ENCODE data around the gene ACP3.
"Not testable (repeated sequence)": the region's sequence is repeated elsewhere in the genome, so short reads cannot be mapped to it uniquely, and the experiment has no call there.

ACP3 gene, protein sequence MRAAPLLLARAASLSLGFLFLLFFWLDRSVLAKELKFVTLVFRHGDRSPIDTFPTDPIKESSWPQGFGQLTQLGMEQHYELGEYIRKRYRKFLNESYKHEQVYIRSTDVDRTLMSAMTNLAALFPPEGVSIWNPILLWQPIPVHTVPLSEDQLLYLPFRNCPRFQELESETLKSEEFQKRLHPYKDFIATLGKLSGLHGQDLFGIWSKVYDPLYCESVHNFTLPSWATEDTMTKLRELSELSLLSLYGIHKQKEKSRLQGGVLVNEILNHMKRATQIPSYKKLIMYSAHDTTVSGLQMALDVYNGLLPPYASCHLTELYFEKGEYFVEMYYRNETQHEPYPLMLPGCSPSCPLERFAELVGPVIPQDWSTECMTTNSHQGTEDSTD

DNA sequence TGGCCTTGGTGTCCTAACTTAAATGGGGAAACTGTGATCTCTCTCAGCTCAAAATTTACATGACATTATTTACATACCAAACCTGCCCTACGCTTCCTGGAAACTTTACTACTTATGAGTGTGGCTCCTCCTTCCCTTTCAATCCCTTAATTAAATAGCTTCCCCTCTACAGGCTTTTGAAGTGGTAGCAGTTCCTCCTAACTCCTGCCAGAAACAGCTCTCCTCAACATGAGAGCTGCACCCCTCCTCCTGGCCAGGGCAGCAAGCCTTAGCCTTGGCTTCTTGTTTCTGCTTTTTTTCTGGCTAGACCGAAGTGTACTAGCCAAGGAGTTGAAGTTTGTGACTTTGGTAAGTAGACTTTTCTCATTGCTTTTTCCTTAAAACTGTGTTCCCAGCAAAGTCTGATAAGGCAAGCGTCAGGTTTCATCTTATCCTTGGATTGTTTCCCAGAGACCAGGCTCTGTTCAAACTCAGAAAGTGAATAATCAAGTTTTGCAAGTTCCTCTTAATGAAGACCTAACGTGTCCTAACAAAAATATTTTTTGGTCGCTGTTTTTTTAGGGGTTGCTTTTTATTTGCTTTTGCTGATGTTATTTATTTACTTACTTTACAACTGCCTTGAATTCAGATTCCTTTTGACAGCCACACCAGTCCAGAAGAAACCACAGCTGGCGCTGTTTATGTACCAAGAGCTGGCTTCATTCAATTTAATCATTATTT, at the start of gene ACP3:
Gene ACP3 (plus strand): TSS at position 179 of the 720 bp plus-strand sequence. CDS start 50 bp downstream, at position 229.
- no peak for DNase-seq

DNA sequence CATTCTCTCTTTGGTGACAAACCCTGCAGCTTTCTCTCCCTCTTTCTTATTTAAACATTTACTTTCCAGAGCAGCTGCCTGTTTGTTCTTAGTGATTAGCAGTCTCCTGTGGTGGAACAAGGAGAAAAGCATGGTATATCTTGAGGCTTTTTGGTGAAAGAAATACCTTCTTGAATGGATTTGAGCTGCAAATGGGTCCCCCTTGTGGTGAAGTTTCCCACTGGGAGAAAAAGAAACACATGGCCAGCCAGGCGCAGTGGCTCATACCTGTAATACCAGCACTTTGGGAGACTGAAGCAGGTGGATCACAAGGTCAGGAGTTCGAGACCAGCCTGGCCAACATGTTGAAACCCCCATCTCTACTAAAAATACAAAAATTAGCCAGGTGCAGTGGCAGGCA, 48.3 kb upstream of the ACP3 start:
- DNase-seq = no peak

DNA sequence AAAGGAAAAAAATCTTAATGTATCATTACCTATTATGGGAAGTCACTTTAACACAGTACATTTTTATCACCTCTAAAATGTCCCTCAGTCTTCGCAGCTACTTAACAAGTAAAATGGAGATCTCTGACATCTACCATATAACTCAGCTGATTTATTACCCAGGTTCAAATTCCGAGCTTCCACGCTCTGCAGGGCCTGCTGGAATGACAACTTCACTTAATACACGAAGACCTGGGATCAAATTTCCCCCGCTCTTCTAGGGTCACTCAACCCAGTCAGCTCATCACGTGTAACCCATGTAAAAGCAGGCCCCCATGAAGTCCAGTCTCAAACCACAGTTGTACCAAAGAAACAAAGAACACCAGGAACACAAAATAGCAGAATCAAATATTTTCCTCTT, 44.2 kb upstream of the ACP3 start:
- no peak for DNase-seq

DNA sequence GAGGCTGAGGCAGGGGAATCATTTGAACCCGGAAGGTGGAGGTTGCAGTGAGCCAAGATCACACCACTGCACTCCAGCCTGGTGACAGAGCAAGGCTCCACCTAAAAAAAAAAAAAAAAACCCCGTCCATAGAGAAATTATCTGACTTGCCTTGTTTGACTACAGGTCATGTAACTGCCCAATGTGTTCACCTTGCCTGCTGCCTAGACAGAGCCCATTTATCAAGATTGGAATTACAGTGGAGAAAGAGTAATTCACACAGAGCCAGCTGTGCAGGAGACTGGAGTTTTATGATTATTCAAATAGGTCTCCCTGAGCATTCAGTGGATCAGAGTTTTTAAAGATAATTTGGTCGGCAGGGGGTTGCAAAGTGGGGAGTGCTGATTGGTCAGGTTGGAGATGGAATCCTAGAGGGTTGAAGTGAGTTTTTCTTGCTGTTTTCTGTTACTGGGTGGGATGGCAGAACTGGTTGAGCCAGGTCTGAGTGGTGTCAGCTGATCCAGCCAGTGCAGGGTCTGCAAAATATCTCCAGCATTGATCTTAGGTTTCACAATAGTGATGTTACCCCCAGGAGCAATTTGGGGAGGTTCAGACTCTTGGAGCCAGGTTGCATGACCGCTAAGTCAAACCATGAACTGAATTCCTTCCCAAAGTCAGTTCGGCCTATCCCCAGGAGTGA, 40.8 kb upstream of the ACP3 start:
- DNase-seq = no peak

DNA sequence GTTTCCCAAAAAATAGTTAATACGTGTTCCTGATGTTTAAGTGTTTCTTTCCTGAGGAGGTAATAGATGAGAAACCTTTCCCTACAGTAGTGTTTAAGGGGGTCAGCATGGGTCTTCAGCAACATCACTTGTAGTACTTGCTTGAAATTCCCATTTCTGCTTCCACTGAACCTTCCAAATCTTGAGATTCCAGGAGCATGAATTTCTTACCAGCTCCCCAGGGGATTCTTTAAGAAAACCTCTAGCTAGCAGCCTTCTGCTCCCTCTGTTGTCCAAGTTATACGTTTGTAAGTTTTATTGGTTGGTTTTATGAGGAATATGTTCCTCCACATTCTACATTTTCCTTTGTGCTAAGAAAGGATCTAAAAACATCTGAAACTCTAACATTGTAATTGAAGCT, 38.2 kb upstream of the ACP3 start:
- DNase-seq = no peak

DNA sequence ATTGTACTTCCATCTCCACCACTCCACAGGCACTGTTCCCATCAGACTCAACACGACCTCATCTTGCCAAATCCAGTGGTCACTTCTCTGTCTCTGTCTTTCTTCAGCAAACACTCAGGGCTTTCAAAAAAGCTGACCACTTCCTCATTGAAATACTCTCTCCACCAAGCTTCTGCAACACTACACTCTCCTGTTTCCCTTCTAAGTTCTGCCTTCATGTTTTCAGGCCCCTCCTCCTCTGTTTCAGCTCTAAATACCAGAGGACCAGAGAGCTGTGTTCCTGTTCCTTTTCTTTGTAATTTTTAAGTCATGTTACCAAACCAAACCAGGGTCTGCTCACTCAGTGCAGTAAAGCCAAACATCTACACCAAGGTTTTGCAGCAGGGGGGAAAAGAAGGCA, 33.8 kb upstream of the ACP3 start:
- DNase-seq = no peak

DNA sequence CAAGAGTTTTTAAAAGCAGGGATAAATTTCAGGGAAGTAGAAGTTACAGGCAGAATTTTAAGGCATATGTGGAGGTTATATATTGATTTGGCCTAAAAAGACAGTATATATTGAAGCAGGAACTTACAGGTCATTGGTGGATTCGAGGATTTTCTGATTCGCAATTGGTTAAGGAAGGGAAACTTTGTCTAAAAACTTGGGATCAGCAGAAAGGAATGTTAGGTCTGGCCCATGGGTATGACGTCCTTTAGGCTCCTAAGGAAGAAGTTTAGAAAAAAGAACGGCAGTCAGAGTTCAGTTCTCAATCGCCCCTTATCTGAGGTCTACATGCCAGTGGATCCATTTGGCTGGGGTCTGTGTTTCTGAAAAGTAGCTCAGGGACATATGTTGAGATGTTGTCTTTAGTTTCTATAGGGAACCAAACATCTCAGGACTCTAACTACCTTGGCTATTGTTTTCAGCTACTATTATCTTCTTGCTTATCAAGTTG, 33.2 kb upstream of the ACP3 start:
- no peak for DNase-seq

DNA sequence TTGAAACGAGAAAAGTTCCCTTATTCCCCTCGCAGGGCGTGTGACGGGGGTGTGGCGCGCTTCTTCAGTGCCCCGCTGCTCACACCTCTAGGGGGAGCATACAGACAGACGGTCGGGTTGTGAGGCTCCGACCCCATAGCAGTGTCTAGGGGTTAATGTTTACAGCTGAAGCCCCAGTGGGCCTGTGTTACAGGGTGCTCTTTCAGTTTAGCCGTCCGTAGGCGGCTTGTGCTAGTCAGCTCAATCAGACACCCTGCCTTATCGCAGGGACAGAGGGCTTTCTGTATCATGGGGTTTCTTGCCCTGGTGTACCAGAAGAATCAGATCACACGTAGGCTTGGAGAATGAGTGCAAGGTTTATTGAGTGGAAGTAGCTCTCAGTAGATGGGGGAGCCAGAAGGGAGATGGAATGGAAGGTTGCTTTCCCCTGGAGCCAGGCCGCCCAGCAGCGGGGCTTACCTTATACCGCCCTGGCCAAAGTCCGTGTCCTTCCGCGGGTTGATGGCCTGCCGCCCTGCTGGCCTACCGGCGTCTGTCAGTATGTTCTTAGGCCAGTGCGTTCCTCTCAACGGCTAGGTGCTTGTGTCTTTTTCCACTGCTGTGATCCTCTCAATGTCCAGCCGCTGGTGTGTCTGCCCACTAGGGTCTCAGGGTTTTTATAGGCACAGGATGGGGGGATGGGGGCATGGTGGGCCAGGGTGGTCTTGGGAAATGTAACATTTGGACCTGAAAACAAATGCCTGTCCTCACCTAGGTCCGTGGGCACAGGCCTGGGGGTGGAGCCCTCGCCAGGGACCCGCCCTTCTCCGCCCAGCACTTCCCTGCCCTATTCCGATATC, 32.2 kb upstream of the ACP3 start:
- no peak for DNase-seq

DNA sequence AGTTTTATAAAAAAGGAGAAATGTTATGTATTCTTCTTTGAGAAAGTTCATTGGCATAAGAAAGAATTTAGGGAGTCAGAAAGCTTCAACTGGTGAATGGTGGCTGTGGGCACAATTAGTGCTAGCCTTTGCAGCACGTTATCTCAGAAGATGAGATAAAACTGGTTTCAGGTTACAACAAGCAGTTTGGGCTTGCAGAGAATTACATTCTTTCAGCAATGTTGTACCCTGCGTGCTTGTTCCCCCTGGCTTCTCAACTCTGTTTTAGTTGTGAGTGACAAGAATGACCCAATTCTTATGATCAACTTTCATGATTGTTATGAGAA, 31.6 kb upstream of the ACP3 start:
- DNase-seq = no peak

DNA sequence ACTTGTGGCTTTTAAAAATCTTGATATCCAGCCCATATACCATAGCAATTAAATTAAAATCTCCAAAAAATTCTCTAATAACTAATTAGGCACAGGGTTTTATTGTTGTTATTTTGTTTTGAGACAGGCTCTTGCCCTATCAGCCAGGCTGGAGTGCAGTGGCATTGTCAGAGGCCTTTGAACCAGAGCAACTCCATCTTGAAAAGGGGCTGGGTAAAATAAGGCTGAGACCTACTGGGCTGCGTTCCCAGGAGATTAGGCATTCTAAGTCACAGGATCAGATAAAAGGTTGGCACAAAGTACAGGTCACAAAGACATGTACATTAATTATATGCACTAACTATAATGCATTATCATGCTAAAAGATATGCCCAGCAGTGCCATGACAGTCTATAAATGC, 31.2 kb upstream of the ACP3 start:
- no peak for DNase-seq

DNA sequence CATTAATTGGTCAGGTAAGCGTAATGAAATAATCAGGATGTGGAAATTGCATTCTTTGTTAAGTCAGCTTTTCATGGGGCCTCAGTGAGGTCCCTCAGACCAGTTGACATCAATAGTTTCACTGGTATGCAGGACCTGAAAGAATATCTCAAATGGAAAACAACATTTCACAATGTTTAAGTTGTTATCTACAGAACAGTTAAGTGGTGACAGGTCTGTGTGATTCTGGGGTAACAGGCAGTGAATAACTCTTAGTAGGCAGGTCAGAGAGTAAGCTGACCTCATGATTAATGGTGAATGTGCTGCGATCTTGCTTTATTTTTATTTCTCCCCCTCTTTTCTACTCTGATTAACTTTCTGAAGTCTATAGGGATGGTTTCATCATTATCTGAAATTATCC, 28.9 kb upstream of the ACP3 start:
- DNase-seq = no peak

DNA sequence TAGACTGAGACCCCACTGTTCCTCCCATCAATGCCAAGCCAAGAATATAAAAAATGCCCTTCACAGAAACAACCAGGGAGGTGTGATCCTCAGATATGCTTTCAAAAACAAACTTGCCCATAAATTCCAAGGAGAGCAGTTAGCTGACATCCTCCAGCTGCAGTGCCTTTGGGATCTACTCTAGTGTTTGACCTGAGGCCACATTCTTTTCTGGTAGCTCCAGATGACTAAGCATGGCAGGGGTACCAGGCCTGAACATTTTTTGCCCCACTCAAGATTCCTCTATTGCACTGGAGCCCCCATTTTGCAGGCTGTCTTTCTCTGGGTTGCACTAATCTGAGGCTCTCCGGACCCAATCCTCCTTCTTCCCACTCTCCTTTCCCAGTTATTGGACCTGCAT, 27.9 kb upstream of the ACP3 start:
- no peak for DNase-seq

DNA sequence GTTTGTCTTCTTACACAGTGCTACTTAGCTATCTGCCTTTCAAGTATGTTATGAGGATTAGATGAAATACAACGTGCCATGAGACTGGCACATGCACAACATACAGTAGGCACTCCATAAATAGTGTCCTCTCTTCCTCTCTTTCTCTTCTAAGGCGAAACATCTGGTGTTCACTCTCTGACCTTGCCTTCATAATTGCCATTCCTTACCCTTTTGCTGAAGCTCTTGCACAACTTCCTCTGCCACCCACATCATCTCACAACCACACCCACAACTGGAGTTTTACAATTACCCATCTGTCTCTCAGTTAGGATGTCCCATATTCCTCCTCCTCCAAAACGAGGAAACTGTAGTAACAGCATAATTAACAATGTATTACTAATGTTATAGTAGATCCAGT, 26.4 kb upstream of the ACP3 start:
- DNase-seq = no peak

DNA sequence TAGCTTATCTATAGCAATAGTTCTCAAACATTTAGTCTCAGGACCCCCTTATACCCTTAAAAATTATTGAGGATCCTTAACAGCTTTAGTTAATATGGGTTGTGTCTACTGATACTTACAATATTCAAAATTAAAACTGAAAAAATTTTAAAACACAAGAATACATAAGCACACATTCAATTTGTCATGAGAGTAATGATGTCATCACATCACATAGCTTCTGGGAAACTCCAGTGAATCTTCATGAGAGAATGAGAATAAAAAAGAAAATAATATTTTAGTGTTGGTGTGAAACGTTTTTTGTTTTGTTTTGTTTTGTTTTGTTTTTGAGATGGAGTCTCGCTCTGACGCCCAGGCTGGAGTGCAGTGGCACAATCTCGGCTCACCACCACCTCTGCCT, 25.2 kb upstream of the ACP3 start:
- no peak for DNase-seq

DNA sequence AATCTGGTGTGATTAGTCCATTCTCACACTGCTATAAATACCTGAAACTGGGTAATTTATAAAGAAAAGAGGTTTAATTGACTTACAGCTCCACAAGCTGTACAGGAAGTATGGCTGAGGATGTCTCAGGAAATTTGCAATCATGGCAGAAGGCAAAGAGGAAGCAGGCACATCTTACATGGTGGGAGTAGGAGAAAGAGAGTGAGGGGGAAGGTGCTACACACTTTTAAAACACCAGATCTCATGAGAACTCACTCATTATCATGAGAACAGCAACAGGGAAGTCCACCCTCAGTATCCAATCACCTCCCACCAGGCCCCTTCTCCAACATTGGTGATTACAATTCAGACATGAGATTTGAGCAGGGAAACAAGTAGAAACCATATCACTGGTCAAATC, 24.0 kb upstream of the ACP3 start:
- no peak for DNase-seq

DNA sequence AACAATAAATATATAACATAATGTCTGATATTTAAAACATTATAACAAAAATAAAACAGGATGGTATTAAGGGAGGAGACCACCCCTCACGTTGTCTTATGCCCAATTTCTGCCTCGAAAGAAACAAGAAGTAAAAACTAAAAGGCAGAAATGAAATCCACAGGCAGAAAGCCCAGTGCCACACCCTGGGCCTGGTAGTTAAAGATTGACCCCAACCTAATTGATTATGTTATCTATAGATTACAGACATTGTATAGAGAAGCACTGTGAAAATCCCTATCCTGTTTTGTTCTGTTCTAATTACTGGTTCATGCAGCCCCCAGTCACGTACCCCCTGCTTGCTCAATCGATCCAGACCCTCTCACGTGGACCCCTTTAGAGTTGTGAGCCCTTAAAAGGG, 22.3 kb upstream of the ACP3 start:
- no peak for DNase-seq

DNA sequence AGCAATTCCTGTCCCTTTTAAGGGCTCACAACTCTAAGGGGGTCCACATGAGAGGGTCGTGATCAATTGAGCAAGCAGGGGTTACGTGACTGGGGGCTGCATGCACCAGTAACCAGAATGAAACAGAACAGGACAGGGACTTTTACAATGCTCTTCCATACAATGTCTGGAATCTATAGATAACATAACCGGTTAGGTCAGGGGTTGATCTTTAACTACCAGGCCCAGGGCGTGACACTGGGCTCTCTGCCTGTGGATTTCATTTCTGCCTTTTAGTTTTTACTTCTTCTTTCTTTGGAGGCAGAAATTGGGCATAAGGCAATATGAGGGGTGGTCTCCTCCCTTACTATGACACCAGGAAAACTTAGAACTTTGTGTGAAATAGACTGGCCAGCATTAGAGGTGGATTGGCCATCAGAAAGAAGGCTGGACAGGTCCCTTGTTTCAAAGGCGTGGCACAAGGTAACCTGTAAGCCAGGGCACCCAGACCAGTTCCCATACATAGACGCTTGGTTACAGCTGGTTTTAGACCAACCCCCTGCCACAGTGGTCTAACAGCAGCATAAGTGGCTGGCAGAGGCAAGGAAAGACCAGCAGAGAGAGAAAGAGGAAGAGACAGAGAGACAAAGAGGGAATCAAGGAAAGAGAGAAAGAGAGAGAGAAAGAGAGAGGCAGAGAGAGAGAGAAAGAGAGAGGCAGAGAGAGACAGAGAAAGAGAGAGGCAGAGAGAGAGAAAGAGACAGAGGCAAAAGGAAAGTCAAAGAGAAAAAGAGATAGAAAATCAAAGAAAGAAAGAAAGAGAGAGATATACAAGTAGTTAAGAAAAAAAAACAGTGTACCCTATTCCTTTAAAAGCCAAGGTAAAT, 13.6 kb upstream of the ACP3 start:
- DNase-seq = not testable (repeated sequence)

DNA sequence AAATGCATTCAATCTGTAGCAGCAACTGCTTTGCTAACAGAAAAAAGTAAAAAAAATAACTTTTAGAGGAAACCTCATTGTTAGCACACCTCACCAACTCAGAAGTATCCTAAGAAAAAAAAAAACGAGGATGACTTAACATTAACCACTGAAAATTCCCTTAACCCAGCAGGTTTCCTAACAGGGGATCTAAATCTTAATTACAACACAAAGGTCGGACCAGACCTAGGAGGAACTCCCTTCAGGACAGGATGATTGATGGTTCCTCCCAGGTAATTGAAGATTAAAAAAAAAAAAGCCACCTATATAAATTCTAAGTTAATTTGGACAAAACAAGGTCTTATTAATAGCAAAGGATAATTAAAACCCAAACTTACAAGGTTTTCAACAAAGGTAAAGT, 12.9 kb upstream of the ACP3 start:
- not testable (repeated sequence) for DNase-seq

DNA sequence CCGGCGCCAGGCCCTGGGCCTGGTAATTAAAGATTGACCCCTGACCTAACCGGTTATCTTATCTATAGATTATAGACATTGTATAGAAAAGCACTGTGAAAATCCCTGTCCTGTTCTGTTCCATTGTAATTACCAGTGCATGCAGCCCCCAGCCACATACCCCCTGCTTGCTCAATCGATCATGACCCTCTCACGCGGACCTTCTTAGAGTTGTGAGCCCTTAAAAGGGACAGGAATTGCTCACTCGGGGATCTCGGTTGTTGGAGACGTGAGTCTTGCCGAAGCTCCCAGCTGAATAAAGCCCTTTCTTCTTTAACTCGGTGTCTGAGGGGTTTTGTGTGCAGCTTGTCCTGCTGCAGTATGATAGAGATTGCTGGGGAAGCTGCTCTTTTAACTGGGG, 7.2 kb upstream of the ACP3 start:
- not testable (repeated sequence) for DNase-seq

DNA sequence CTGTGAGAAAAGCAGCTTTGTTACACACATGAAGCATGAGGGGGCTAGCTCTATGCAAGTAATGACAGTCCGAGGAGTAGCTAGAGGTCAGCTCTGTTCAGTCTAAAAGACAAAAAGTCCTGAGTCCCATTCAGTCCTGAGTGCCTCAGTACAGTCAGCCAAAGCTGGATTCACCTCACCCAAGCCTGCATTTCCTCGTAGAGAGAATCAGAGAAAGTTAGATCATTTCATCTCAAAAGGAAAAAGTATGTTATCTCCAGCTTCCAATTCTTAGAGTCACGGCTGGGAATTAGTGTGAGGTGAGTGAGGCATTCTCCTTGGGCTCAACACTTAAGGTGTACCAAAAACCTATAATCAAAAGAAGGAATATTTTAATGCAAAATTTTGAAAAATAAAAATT, 5.9 kb upstream of the ACP3 start:
- DNase-seq = no peak

DNA sequence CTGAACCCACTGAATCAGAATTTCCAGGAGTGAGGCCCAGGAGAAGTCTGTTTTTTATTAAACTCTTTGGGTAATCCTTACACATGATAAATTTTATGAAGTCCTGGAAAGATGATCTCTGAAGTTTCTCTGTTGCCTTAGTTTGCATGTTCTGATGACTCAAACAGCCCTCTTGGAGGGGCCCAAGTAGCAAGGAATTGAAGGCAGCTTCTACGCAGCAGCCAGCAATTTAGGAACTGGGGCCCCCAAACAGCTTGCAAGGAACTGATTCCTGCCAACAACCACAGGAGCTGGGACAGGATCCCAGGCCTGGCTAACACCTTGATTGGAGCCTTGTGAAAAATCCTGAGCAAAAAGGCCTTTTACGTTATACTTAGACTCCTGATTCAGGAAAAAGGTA, 5.4 kb upstream of the ACP3 start:
- DNase-seq = no peak

DNA sequence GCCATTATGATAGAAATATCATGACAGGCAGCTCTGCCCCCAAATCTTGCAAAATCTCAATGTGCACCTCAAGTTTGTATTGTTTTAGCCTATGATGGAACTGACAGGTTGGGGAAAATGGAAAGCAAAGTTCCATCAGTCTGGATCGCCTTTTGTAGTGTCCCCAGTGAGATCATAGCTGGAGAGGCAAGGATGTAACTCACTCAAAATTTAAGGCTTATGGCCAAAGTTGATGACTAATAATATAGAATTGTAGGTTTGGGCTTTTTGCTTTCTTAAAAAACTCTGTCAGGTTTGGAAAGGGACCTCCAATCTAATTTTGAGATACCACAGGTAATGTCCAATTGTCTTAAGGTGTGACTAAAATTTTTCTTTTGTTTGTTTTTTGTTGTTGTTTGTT, 1.4 kb upstream of the ACP3 start:
- DNase-seq = no peak

Data from activated T-cell treated with anti-CD3 and anti-CD28 coated beads for 4 hours (primary cell).